Lower leg skin (tissue), 3 donors: Measurements from ENCODE around the gene CAP2.

Source experiments
- POLR2A ChIP-seq, 2 donors: fragments of 450-650 bp; IDR thresholded peaks; one replicate each; pipeline ENCODE4 v1.6.1; 2016 to 2017; ENCODE audit warnings: antibody characterized with exemption in 2 of 2, mild to moderate bottlenecking in 1 of 2, moderate library complexity in 1 of 2
- TF ChIP-seq, protein P1 (sequence below), 3 donors: fragments of 450-650 bp; IDR thresholded peaks; one replicate each; pipeline ENCODE4 v1.5.1; 2016; ENCODE audit warnings: antibody characterized with exemption in 3 of 3, mild to moderate bottlenecking in 3 of 3, moderate library complexity in 2 of 3

DNA sequence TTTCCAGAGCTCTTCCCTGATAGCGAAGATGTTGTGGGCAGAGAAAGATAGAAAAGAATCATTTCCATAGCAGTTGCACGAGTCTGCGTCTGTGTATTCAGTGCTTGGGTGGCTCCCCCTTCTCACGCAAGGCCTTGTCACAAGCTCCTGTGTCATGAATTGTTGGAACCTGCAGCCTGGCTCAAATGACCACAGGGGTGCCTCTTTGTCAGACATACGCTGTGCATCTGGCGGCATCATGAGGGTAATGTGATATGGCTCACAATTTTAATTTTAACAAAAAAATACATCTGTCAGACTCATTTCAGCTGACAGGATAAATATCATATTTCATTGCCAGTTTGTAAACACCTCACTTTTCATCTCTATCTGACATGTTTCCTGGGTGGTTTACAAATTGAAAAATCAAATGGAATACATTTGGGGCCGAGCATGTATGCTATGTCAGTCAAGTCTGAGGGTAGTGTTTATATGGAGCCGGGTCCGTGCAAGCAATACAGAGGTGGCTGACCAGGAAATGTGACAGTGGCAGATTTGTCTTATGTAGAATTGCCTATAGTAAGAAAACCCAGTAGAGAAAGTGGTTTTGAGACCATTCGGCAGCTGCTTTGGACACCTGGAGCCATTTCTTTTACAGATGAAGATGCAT, 90.9 kb downstream of the CAP2 start:
- TF ChIP-seq, protein P1, sequence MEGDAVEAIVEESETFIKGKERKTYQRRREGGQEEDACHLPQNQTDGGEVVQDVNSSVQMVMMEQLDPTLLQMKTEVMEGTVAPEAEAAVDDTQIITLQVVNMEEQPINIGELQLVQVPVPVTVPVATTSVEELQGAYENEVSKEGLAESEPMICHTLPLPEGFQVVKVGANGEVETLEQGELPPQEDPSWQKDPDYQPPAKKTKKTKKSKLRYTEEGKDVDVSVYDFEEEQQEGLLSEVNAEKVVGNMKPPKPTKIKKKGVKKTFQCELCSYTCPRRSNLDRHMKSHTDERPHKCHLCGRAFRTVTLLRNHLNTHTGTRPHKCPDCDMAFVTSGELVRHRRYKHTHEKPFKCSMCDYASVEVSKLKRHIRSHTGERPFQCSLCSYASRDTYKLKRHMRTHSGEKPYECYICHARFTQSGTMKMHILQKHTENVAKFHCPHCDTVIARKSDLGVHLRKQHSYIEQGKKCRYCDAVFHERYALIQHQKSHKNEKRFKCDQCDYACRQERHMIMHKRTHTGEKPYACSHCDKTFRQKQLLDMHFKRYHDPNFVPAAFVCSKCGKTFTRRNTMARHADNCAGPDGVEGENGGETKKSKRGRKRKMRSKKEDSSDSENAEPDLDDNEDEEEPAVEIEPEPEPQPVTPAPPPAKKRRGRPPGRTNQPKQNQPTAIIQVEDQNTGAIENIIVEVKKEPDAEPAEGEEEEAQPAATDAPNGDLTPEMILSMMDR (IDR thresholded peaks at IDR 0.05), result no peak
- no peak for TF ChIP-seq POLR2A (IDR thresholded peaks at IDR 0.05)
